ENCODE results near the gene PCSK5.
A peak's percentile ranks its signal among the peaks of the same experiment; 100 is the strongest.

The PCSK5 gene

DNA sequence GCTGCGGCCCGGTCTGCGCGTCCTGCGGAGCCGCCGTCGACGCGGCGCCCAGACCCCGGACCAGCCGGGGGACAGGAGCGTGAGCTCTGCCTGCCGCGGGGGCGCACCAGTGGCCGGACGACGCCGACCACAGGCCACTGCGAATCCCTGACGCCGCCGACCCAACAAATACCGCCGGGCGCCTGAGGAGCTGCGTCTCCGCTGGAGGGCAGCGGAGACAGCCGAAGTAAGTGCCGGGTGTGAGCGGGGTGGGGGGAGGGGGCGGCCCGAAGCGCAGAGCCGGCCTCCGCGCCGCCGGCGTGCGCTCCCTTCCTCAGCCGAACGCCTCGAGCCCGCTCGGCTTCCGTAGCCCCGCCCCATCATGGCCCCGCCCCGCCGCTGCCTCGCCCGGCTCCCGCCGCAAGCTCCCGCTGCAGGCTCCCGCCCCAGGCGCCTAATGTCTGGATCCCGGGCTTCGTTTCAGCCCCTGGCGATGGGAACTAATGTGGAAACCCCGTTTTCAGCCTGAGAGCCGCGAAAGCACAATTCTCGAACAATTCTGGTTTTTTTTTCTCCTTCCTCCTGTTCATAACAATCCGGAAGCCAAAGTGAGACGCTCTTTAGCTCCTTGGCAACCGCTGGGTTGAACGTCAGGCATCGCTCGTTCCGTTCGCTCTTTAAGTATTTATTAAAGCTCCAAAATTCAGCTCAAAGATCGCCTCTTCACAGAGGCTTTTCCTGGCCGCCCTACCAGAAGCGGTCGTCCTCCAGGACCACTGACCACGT, 503.9 kb downstream of the PCSK5 start, which contains the start of gene RFK:
RFK (minus strand) TSS at position 232 of the 765 bp plus-strand sequence. CDS start 255 bp downstream, outside the sequence.
- DNase-seq (ENCODE audit: low read depth, low spot score), result peak; percentile 82

DNA sequence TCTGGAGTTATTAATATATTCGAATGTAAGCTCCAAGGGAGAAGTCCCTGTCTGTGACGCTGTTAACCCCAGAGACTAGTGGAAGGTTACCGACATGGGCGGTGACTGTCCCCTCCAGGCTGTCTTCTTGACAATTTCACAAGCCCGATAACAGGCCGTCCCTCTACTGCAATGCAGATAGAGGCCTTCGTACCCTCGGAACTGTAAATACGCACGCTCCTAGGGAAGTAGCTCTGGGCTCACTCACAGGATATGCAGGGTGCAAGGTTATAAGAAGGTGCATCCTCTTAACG, 504.4 kb downstream of the PCSK5 start:
- peak; percentile 1 for DNase-seq (ENCODE audit: low read depth, low spot score)

DNA sequence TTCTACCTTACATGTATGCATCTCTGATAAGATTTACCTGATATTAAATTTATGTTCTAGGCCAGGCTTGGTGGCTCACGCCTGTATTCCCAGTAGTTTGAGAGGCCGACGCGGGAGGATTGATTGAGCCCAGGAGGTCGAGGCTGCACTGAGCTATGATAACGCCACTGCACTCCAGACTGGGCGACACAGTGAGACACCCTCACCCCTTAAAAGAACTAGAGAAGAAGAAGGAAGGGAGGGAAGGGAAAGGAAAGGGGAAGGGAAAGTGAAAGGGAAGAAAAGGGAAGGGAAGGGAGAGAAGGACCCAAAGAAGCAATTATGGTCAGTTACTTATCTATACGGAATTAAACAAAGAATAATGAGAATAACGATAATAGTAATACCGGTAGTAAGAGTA, 504.9 kb downstream of the PCSK5 start:
- no peak for DNase-seq (ENCODE audit: low read depth, low spot score)

DNA sequence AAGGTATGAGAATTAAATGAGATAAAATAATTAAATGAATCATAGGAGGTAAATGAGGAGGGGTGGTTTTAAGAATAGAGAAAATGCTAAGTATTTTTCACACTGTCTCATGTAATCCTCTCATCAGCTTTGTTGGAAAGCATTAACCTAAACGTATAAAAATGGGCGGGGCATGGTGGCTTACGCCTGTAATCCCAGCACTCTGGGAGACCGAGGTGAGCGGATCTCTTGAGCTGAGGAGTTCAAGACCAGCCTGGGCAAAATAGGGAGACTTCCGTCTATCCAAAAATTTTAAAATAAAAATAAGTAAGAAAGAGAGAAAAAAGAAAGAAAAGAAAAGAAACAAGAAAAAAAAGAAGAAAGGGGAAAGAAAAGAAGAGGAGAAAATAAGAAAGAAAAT, 505.7 kb downstream of the PCSK5 start:
- DNase-seq (ENCODE audit: low read depth, low spot score), result no peak

DNA sequence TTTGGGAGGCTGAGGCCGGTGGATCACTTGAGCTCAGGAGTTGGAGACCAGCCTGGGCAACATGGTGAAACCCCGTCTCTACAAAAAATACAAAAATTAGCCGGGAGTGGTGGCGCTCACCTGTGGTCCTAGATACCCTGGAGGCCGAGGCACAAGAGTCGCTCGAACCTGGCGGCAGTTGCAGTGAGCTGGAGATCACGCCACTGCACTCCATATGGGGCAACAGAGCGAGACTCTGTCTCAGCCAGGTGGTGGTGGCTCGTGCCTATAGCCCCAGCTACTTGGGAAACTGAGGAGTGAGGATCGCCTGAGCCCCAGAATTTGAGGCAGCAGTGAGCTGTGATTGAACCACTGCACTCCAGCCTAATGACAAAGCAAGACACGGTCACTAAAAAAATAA, 506.1 kb downstream of the PCSK5 start:
- no peak for DNase-seq (ENCODE audit: low read depth, low spot score)

DNA sequence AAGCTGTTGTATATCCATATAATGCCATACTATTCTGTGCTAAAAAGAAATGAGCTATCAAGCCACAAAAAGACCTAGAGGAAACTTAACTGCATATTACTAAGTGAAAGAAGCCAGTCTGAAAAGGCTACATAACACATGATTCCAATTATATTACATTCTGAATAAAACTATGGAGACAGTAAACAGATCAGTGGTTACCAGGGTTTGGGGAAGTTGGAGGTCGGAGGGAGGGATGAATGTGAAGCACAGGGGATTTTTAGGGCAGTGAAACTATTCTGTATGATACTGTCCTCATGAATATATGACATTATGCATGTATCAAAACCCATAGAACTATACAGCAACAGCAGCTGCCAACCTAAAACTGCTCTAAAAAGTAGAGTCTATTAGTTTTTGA, 509.4 kb downstream of the PCSK5 start:
- DNase-seq (ENCODE audit: low read depth, low spot score), result no peak

DNA sequence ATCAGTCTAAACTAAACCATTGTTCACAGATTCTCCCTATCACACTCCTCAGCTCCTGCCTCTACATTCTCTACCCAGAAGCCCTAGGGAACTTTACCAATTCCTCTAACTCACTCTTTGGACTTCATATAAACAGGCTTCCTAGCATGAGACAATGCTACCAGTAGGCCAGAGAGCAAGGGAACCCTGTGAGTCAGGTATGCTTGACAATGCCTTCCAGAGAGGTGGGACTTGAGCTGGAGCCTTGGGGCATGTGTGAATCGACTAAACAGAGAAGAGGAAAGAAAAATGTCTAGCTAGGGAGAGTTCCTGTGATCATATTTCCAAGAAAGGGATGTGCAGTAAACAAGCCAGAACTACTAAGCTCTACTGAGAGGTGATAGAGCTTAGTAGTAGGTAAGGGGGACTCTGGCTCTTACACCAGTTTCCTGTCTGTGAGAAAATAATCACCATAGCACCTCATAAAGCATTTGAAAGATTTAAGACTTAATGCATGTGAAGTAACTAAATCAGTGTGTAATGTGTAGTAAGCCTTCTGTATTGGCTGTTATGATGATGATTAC, 510.1 kb downstream of the PCSK5 start:
- DNase-seq (ENCODE audit: low read depth, low spot score), result no peak

DNA sequence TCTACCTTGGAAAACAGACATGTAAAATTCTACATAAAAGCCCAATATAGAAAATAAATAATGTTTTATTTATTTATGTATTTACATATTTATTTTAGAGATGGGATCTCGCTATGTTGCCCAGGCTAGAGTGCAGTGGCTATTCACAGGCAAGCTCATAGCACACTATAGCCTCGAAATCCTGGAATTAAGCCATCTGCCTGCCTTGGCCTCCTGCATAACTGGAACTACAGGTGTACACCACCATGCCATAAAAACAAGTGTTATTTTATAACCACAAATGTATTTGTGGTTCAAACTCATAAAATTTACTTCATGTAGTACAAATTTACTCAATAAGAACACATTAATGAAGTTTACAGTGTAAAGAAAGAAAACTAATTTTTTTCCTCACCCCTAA, 510.7 kb downstream of the PCSK5 start:
- no peak for DNase-seq (ENCODE audit: low read depth, low spot score)

DNA sequence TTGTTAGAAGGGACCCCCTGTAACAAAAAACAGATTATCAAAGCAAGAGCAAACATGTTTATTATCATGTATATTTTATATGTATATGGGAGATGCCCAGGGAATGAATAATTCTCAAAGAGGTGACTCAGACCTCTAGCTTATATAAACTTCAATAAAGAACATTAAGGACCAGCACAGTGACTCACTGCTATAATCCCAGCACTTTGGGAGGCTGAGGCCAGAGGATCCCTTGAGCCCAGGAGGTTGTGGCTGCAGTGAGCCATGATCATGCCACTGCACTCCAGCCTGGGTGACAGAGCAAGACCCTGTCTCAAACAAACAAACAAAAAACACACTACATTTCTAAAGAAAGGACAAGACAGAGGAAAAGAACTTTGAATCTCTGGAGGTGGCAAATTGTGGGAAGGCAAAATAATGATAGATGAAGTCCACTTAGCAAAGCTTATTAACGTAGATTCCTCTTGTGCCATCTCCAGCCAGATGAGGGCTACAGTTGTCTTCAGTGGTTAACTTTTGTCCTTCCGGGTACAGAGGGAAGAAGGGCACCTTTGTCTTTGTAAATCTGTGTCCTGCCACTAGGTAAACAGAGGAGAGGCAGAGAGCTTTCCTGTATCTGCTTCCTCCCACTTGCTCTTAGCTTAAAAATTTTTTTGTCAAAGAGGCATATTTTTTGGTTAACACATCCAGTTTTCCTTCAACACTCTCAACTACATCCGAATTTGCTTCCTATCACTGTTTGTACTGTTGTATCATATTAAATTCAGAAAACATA, 511.3 kb downstream of the PCSK5 start:
- no peak for DNase-seq (ENCODE audit: low read depth, low spot score)

DNA sequence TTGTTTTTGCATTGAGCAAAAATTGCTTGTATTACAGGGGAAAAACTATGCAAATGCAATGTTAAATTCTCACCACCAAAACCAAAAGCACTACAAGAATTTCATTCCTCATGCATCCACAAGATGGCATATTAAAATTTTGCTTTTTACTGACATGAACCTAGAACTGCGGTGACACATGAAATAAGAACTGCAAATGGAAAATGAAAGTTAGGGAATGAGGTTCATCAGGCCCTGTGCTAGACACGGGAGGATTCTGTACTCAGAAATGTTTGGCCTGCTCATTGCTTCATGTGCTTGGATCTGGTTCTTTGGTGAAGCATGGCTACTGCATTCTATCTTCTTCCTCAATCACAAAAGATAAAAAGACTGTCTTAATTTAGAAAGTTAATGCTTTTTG, 512.9 kb downstream of the PCSK5 start:
- DNase-seq (ENCODE audit: low read depth, low spot score), result no peak

DNA sequence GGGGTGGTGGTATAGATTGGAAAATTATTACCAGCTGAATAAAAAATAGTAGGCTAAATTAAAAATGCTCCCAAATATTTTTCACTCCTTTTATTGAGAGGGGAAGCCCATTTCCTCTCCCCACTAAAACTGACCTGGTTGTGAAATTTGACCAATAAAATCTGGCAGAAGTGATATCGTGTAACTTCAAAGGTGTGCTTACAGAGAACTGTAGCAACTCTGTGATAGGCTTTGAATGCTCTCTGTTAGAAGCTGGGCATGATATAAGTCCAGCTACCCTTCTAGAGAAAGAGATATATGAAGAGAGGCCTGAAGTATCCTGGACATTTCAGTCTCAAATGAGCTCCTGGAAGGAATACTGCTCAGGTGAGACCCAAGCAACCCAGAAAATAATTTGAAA, 513.9 kb downstream of the PCSK5 start:
- DNase-seq (ENCODE audit: low read depth, low spot score), result no peak

DNA sequence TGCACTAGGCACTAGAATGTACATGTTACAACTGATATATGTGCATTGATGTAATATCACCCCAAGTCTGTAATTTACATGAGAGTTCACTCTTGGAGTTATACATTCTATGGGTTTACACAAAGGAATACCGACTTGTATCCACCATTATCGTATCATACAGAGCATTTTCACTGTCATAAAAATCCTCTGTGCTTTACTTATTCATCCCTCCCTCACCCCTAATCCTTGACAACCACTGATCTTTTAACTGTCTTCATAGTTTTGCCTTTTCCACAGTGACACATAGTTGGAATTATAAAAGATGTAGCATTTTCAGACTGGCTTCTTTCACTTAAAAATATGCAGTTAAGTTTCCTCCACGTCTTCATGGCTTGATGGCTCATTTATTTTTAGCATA, 514.9 kb downstream of the PCSK5 start:
- no peak for DNase-seq (ENCODE audit: low read depth, low spot score)

DNA sequence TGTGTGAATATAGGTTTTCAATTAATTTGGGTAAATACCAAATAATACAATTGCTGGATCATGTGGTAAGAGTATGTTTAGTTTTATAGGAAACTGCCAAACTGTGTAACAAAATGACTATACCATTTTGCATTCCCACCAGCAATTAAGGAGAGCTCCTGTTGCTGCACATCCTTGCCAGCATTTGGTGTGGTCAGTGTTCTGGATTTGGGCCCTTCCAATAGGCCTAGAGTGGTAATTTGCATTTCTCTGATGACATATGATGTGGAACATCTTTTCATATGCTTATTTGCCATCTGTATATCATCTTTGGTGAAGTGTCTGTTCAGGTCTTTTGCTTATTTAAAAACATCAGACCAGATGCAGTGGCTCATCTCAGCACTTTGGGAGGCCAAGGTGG, 515.4 kb downstream of the PCSK5 start:
- no peak for DNase-seq (ENCODE audit: low read depth, low spot score)

Measured in activated naive CD8-positive, alpha-beta T cell treated with anti-CD3 and anti-CD28 coated beads, Interleukin-2, amount 50 U/mL, for 16 hours (primary cell).